Upper lobe of right lung (tissue), 1 donor: Measurements from ENCODE around the gene ZDHHC15. TPM values are rescaled to one million over a fixed set of nuclear protein-coding genes. Genes with fewer than 3 reads are reported as not detected.
"Not testable (repeated sequence)": the region's sequence is repeated elsewhere in the genome, so short reads cannot be mapped to it uniquely, and the experiment has no call there.

ENCODE experiments used
- ATAC-seq: fragments of 200-7000 bp; cut with Tn5 transposase; one replicate; pipeline ENCODE4 v1.9.1; 2020; ENCODE audit warnings: mild to moderate bottlenecking, moderate library complexity
- DNase-seq: peaks from one replicate; pipeline ENCODE4 v3.0.0-alpha.2; 2020
- H3K27ac ChIP-seq: fragments of 200-600 bp; one replicate; pipeline ENCODE4 v1.8.0; 2022
- H3K27me3 ChIP-seq: fragments of 200-600 bp; one replicate; pipeline ENCODE4 v1.8.0; 2022; ENCODE audit warnings: mild to moderate bottlenecking
- H3K36me3 ChIP-seq: fragments of 200-600 bp; one replicate; pipeline ENCODE4 v1.8.0; 2022
- H3K4me1 ChIP-seq: fragments of 200-600 bp; one replicate; pipeline ENCODE4 v1.8.0; 2022
- H3K4me3 ChIP-seq: fragments of 200-600 bp; one replicate; pipeline ENCODE4 v1.8.0; 2022; ENCODE audit warnings: mild to moderate bottlenecking
- H3K9me3 ChIP-seq: fragments of 200-600 bp; one replicate; pipeline ENCODE4 v1.8.0; 2022
- CTCF ChIP-seq: fragments of 200-600 bp; IDR thresholded peaks from one replicate; pipeline ENCODE4 v1.8.0; 2022; ENCODE audit warnings: antibody characterized with exemption
- intact Hi-C: fragments of 100-400 bp; cut with DNase I; formaldehyde crosslinking; loops from one replicate; pipeline ENCODE4 v1.11.0; 2022
- total RNA-seq: library from RNA; stranded (reverse); fragmentation: NEBNext Ultra II Directional; extraction: Animal tissue kit (Norgen Biotek cat#: 25700); gene quantifications from one replicate; pipeline ENCODE4 v1.2.1, GENCODE V29; 2021
- donor health status: DM: no; HTN: yes; CAD: no; lungs with severe emphysema.

The ZDHHC15 gene
- total RNA-seq, 1 donor from 2014 or later: 1.4 TPM

GRCh38 chrX:75483933-75484332 is 38.9 kb downstream of the ZDHHC15 start:
- H3K4me3 ChIP-seq: no peak overlapping the region
- H3K9me3 ChIP-seq: no peaks in the 10 kb centered on the region
- H3K4me1 ChIP-seq: no peaks in the 10 kb centered on the region
- no peaks in the 10 kb centered on the region for H3K36me3 ChIP-seq
- no peaks in the 10 kb centered on the region for H3K27me3 ChIP-seq
- DNase-seq: no peak
- intact Hi-C loops: no loop called here
- no peak for ATAC-seq
- TF ChIP-seq CTCF: no peak
- no peak overlapping the region for H3K27ac ChIP-seq

GRCh38 chrX:75461780-75462179 is 61.1 kb downstream of the ZDHHC15 start:
- intact Hi-C loops, H3K4me3 ChIP-seq, H3K27me3 ChIP-seq, ATAC-seq, H3K9me3 ChIP-seq, H3K27ac ChIP-seq, DNase-seq, H3K4me1 ChIP-seq, H3K36me3 ChIP-seq: not testable (repeated sequence)

GRCh38 chrX:75421688-75422230 is 101.1 kb downstream of the ZDHHC15 start:
- H3K27me3 ChIP-seq: no peaks in the 10 kb centered on the region
- intact Hi-C loops: no loop called here
- H3K9me3 ChIP-seq: no peaks in the 10 kb centered on the region
- no peak overlapping the region for H3K4me3 ChIP-seq
- no peak for TF ChIP-seq CTCF
- H3K36me3 ChIP-seq: no peaks in the 10 kb centered on the region
- H3K4me1 ChIP-seq: no peaks in the 10 kb centered on the region
- no peak overlapping the region for H3K27ac ChIP-seq
- no peak for DNase-seq
- ATAC-seq: no peak

GRCh38 chrX:75407153-75407552 is 115.7 kb downstream of the ZDHHC15 start:
- ATAC-seq, H3K4me1 ChIP-seq, DNase-seq, H3K36me3 ChIP-seq, H3K27me3 ChIP-seq, H3K9me3 ChIP-seq, intact Hi-C loops, H3K4me3 ChIP-seq, H3K27ac ChIP-seq: not testable (repeated sequence)

GRCh38 chrX:75390470-75390869 is 132.4 kb downstream of the ZDHHC15 start:
- no peaks in the 10 kb centered on the region for H3K9me3 ChIP-seq
- no peak overlapping the region for H3K27ac ChIP-seq
- no peak overlapping the region for H3K4me3 ChIP-seq
- ATAC-seq (no peak), DNase-seq (no peak)
- no peaks in the 10 kb centered on the region for H3K4me1 ChIP-seq
- intact Hi-C loops: no loop called here
- no peak for TF ChIP-seq CTCF
- no peaks in the 10 kb centered on the region for H3K36me3 ChIP-seq
- H3K27me3 ChIP-seq: no peaks in the 10 kb centered on the region

GRCh38 chrX:75369721-75370120 is 153.1 kb downstream of the ZDHHC15 start:
- Histone ChIP-seq H3K36me3 (no peaks in the 10 kb centered on the region), H3K4me3 (no peak overlapping the region), H3K27me3 (no peaks in the 10 kb centered on the region), H3K27ac (no peak overlapping the region), H3K4me1 (no peaks in the 10 kb centered on the region), H3K9me3 (no peaks in the 10 kb centered on the region)
- TF ChIP-seq CTCF: no peak
- intact Hi-C loops: no loop called here
- ATAC-seq (no peak), DNase-seq (no peak)

GRCh38 chrX:75366861-75367260 is 156.0 kb downstream of the ZDHHC15 start:
- no peaks in the 10 kb centered on the region for H3K36me3 ChIP-seq
- no peak for TF ChIP-seq CTCF
- DNase-seq (no peak), ATAC-seq (no peak)
- intact Hi-C loops: no loop called here
- H3K27me3 ChIP-seq: no peaks in the 10 kb centered on the region
- H3K4me1 ChIP-seq: no peaks in the 10 kb centered on the region
- H3K4me3 ChIP-seq: no peak overlapping the region
- H3K9me3 ChIP-seq: no peaks in the 10 kb centered on the region
- H3K27ac ChIP-seq: no peak overlapping the region
